ENCODE data around the gene MACROD2. TPM values are rescaled to one million over a fixed set of nuclear protein-coding genes. Genes with fewer than 3 reads are reported as not detected.

The MACROD2 gene
- total RNA-seq, 1 experiment from 2014 or later: 1.4 TPM

- Histone ChIP-seq H3K27ac (ENCODE audit: low read depth, low read length, poor library complexity, severe bottlenecking) (no peak overlapping the region), H3K36me3 (ENCODE audit: insufficient read depth, low read length, poor library complexity, severe bottlenecking) (no peaks in the 10 kb centered on the region), H3K9me3 (ENCODE audit: low read depth, low read length, poor library complexity, severe bottlenecking) (no peaks in the 10 kb centered on the region), H3K27me3 (replicated peaks; ENCODE audit: insufficient read depth, low read depth, low read length, poor library complexity) (no peaks in the 10 kb centered on the region), H3K4me1 (ENCODE audit: insufficient read depth, low read length, poor library complexity, severe bottlenecking) (no peaks in the 10 kb centered on the region), H3K4me3 (ENCODE audit: low read depth, low read length, poor library complexity, severe bottlenecking) (no peak overlapping the region)
- no TSS peak for BruUV-seq (replicated peaks)
- POLR2A ChIA-PET (ENCODE audit: low non-redundant PET): no interaction called here
- no peak for DNase-seq (ENCODE audit: low spot score)
- CTCF ChIA-PET: no interaction called here
- TF ChIP-seq EZH2 (IDR thresholded peaks at IDR 0.05; ENCODE audit: borderline replicate concordance, low read depth, low read length, poor library complexity, severe bottlenecking) (no peak), CTCF (conservative IDR thresholded peaks at IDR 0.05; ENCODE audit: low read depth, low read length) (no peak)
- intact Hi-C loops (cut with micrococcal nuclease; ENCODE audit: unreplicated experiment): no loop called here
Measured at GRCh38 chr20:15109494-15109893, 1114.2 kb downstream of the MACROD2 start.

GRCh38 chr20:15111654-15112053 is 1116.3 kb downstream of the MACROD2 start:
- DNase-seq (ENCODE audit: low spot score): no peak
- Histone ChIP-seq H3K4me3 (ENCODE audit: low read depth, low read length, poor library complexity, severe bottlenecking) (no peak overlapping the region), H3K27ac (ENCODE audit: low read depth, low read length, poor library complexity, severe bottlenecking) (no peak overlapping the region), H3K36me3 (ENCODE audit: insufficient read depth, low read length, poor library complexity, severe bottlenecking) (no peaks in the 10 kb centered on the region), H3K9me3 (ENCODE audit: low read depth, low read length, poor library complexity, severe bottlenecking) (peaks cover 12% of the 10 kb centered on the region), H3K4me1 (ENCODE audit: insufficient read depth, low read length, poor library complexity, severe bottlenecking) (no peaks in the 10 kb centered on the region), H3K27me3 (replicated peaks; ENCODE audit: insufficient read depth, low read depth, low read length, poor library complexity) (no peaks in the 10 kb centered on the region)
- TF ChIP-seq CTCF (conservative IDR thresholded peaks at IDR 0.05; ENCODE audit: low read depth, low read length) (no peak), EZH2 (IDR thresholded peaks at IDR 0.05; ENCODE audit: borderline replicate concordance, low read depth, low read length, poor library complexity, severe bottlenecking) (no peak)
- POLR2A ChIA-PET (ENCODE audit: low non-redundant PET): no interaction called here
- BruUV-seq (replicated peaks): no TSS peak
- CTCF ChIA-PET: no interaction called here
- intact Hi-C loops (cut with micrococcal nuclease; ENCODE audit: unreplicated experiment): no loop called here

GRCh38 chr20:15113144-15113773 is 1117.9 kb downstream of the MACROD2 start:
- Histone ChIP-seq H3K27me3 (replicated peaks; ENCODE audit: insufficient read depth, low read depth, low read length, poor library complexity) (no peaks in the 10 kb centered on the region), H3K36me3 (ENCODE audit: insufficient read depth, low read length, poor library complexity, severe bottlenecking) (no peaks in the 10 kb centered on the region), H3K27ac (ENCODE audit: low read depth, low read length, poor library complexity, severe bottlenecking) (no peak overlapping the region), H3K9me3 (ENCODE audit: low read depth, low read length, poor library complexity, severe bottlenecking) (peaks cover 12% of the 10 kb centered on the region), H3K4me1 (ENCODE audit: insufficient read depth, low read length, poor library complexity, severe bottlenecking) (no peaks in the 10 kb centered on the region), H3K4me3 (ENCODE audit: low read depth, low read length, poor library complexity, severe bottlenecking) (no peak overlapping the region)
- no peak for DNase-seq (ENCODE audit: low spot score)
- intact Hi-C loops (cut with micrococcal nuclease; ENCODE audit: unreplicated experiment): no loop called here
- TF ChIP-seq EZH2 (IDR thresholded peaks at IDR 0.05; ENCODE audit: borderline replicate concordance, low read depth, low read length, poor library complexity, severe bottlenecking): no peak
- TF ChIP-seq CTCF (conservative IDR thresholded peaks at IDR 0.05; ENCODE audit: low read depth, low read length): no peak
- ChIA-PET POLR2A (ENCODE audit: low non-redundant PET) (no interaction called here), CTCF (no interaction called here)
- no TSS peak for BruUV-seq (replicated peaks)
